ENCODE data around the gene PITPNC1. TPM values are rescaled to one million over a fixed set of nuclear protein-coding genes. Genes with fewer than 3 reads are reported as not detected.

PITPNC1 gene
- total RNA-seq, 2 experiments from 2014 or later: 40.8 to 42.3 TPM

DNA sequence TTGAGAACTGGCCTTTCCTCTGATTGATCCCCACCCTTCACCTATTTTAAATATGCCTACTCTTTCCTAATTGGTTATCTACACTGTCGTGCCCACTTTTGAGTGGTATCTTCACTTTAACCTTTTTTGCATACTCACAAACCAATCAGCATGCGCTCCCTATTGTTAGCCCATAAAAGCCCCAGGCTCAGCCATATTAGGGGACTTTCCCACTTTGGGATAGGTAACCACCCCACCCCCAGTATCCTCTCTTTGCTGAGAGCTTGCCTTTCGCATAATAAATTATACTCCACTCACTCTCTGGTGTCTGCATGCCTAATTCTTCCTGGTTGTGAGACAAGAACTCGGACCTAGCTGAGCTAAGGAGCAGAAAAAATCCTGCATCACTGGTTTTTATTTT lies 281.2 kb downstream of the PITPNC1 start:
- ChIA-PET POLR2A (interaction anchor here (0.6 kb wide), 1 partner anchor 11 kb away, joined by 3 read pairs; no protein-coding TSS in a partner anchor), CTCF (interaction anchor here (1.7 kb wide), 1 partner anchor 283 kb away, joined by 4 read pairs; no protein-coding TSS in a partner anchor)

- POLR2A ChIA-PET: no interaction called here
- CTCF ChIA-PET: interaction anchor here (1.3 to 1.7 kb wide), 2 partner anchors 8 to 283 kb away, joined by 3 to 4 read pairs; no protein-coding TSS in a partner anchor
Measured at GRCh38 chr17:67659028-67659427, 281.9 kb downstream of the PITPNC1 start.

DNA sequence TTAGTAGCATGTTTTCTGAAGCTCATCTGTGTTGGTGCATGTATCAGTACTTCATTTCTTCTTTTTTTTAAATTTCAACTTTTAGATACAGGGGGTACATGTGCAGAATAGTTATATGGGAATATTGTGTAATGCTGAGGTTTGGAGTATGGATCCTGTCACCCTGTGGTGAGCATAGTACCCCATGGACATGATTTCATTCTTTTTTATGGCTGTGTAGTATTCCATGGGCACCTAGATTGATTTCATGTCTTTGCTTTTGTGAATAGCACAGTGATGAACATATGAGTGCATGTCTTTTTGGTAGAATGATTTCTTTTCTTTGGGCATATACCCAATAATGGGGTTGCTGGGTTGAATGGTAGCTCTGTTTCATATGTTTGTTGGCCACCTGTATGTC lies 285.6 kb downstream of the PITPNC1 start:
- POLR2A ChIA-PET: no interaction called here
- CTCF ChIA-PET: interaction anchor here (0.9 kb wide), 1 partner anchor 284 kb away, joined by 3 read pairs; no protein-coding TSS in a partner anchor

GRCh38 chr17:67663457-67663856 lies 286.4 kb downstream of the PITPNC1 start:
- CTCF ChIA-PET: no interaction called here
- POLR2A ChIA-PET: no interaction called here

DNA sequence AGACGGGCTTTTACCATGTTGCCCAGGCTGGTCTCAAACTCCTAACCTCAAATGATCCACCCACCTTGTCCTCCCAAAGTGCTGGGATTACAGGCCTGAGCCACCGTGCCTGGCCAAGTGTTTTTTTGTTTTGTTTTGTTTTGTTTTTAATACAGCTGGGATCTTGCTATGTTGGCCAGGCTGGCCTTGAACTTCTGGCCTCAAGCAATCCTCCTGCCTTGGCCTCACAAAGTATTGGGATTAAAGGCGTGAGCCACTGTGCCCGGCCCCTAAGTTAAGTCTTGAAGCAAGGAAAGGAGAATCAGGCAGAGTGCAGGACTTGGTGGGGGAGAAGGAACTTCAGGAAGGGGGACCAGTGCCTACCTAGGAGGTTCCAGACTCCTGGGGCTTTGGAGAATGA lies 288.9 kb downstream of the PITPNC1 start:
- ChIA-PET POLR2A (no interaction called here), CTCF (interaction anchor here (0.5 kb wide), 1 partner anchor 301 kb away, joined by 3 read pairs; no protein-coding TSS in a partner anchor)

DNA sequence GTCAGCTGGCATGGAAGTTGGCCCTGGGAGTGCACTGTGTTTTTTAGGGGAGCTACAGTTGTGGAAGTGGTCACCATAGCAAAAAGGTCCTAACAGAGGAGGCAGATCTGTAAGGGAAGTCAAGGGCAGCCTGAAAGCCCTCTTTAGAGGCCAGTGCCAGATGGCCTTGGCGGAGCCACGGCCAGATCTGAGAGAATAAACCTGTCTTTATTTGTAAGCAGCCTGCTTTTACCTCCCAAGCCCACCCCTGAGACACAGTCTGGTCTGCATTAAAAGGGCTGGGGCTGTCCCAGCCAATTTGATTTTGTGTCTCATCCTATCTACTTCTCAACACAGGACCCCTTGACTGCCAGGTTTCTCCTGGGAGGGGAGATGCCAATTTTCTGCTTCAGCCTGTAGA lies 289.6 kb downstream of the PITPNC1 start:
- ChIA-PET CTCF (no interaction called here), POLR2A (no interaction called here)

GRCh38 chr17:67671493-67671892 lies 294.4 kb downstream of the PITPNC1 start:
- ChIA-PET CTCF (no interaction called here), POLR2A (no interaction called here)

GRCh38 chr17:67672592-67673335 lies 295.7 kb downstream of the PITPNC1 start:
- ChIA-PET POLR2A (no interaction called here), CTCF (no interaction called here)

DNA sequence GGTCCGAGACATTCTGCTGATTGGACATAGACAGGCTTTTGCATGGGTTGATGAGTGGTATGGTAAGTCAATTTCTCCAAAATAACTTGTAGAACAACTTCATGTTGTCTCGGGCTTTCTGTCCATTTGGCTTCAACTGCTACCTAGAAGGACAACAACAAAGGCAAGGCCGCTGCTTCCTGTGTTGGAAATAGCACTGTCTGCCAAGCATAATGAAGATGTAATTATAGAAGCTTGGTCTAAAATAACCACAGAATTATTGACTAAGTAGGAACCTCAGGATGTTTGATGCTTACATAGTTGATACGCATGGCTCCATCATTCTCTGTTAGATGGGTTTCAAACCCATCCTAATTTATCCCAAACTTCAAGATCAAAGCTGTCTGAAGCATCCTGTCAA lies 298.4 kb downstream of the PITPNC1 start:
- POLR2A ChIA-PET: no interaction called here

DNA sequence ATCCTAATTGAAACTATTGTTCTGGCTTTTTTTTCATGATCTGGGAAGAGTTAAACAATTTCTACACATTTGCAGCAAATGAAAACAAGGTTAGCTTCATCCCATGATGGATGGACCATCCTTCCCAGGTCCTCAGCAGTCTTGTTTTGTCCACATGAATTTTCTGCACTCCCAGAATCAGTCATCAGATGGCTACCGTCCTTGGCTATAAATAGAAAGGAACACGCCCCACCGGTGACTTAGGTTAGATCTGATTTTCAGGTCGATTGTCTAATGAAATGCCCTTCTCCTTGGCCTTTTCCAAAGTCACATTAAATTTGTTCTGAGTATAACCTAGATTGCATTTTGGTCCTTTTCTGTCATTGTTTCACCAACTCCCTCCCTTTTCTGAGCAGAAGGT lies 299.2 kb downstream of the PITPNC1 start:
- ChIA-PET POLR2A (no interaction called here), CTCF (no interaction called here)

More for the DNA sequence above, 298.4 kb downstream of the PITPNC1 start:
- CTCF ChIA-PET: no interaction called here

DNA sequence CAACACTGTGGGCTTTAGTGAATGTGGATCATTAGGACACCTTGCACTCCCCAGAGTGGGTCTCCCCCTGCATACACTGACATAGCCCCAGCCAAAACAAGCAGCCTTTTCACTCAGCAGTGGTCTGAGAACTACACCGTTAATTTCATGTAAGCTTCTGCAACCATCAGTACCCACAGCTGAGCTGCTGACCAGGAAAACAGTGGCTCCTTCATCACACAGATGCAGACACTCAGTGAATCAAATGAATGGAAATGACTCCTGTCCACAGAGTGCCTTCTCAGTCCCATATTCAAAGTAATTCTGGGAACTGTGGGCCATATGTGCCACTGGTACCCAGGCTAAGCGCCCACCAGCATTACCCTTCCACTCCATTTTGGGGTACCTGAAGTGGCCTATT lies 301.3 kb downstream of the PITPNC1 start:
- ChIA-PET CTCF (interaction anchor here (1.6 kb wide), 1 partner anchor 300 kb away, joined by 4 read pairs; no protein-coding TSS in a partner anchor), POLR2A (no interaction called here)

DNA sequence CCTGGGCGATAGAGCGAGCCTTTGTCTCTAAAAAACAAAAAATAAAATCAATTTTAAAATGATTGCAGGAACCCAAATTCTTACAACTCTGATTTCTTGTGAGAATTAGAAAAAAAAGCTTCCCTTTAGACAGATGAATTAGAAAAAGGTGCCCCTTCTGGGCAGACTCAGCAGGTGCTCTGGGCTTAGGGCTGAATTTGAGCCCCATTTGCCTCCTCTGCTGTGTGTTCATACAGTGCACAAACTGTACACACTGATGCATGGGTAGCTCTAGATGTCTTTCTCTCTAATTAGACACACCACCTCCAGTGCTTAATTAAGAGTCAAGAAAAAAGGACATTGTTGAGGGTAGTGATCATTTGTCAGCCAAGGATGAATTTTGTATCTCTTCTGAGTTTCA lies 302.1 kb downstream of the PITPNC1 start:
- POLR2A ChIA-PET: no interaction called here
- CTCF ChIA-PET: interaction anchor here (0.6 to 1.6 kb wide), 2 partner anchors 301 to 306 kb away, joined by 3 to 4 read pairs; no protein-coding TSS in a partner anchor

GRCh38 chr17:67679721-67680120 lies 302.6 kb downstream of the PITPNC1 start:
- CTCF ChIA-PET: interaction anchor here (1.6 kb wide), 1 partner anchor 301 kb away, joined by 4 read pairs; no protein-coding TSS in a partner anchor
- POLR2A ChIA-PET: no interaction called here

DNA sequence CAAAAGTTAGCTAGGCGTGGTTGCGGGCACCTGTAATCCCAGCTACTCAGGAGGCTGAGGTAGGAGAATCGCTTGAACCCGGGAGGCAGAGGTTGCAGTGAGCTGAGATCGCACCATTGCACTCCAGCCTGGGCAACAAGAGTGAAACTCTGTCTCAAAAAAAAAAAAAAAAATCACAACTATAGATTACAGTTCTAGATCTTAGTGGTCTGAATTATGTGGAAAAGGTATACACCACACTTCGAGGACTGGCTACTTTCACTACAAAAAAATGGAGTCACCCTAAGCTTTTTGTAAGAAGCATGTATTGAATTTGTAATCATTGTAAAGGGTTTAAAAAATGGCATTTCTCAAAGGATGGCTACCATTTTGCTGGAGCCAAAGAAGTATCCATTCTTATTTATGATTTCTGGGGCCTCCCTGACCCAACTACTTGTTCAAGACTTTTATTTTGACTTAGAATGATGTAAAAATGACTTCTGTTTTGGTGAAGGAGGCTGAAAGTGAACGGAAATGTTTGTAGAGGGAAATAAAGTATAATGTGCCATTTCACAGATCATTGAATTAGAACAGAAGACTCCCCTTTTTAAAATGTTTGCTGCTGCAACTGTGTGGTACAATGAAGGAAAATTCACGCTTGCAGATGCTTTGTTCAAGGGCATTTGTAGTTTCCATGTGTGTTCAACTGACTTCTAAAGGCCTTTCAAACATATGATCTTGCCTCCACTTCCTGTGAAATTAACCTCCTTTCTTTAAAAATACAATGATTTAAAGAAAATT lies 303.6 kb downstream of the PITPNC1 start:
- POLR2A ChIA-PET: no interaction called here
- CTCF ChIA-PET: interaction anchor here (0.5 to 0.6 kb wide), 2 partner anchors 21 to 177 kb away, joined by 3 to 5 read pairs; no protein-coding TSS in a partner anchor

DNA sequence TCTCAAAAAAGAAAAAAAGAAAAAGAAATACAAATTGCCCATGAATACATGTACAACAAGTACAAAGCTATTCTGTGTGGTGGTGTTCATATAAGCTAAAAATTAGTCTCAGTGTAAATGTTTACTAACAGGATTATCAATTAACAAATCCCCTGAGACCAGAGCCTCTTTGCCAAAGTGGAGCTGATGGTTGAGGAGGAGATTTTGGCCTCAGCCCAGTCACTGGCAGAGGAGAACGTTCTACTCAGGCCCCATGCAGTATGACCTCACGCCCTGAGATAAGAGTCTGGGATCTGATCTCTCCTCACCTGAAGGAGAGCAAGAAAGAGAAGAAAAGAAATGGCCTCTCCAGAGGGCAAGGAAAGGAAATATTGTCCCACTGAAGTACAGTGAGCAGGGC lies 305.1 kb downstream of the PITPNC1 start:
- ChIA-PET CTCF (interaction anchor here (1.5 kb wide), 1 partner anchor 17 kb away, joined by 3 read pairs; no protein-coding TSS in a partner anchor), POLR2A (no interaction called here)

GRCh38 chr17:67685351-67685750 lies 308.3 kb downstream of the PITPNC1 start:
- CTCF ChIA-PET: no interaction called here

GRCh38 chr17:67686241-67686640 lies 309.2 kb downstream of the PITPNC1 start:
- ChIA-PET POLR2A (interaction anchor here (0.5 kb wide), 1 partner anchor 128 kb away, joined by 3 read pairs; no protein-coding TSS in a partner anchor), CTCF (interaction anchor here (1.0 kb wide), 1 partner anchor 312 kb away, joined by 4 read pairs; no protein-coding TSS in a partner anchor)

More at GRCh38 chr17:67685351-67685750, 308.3 kb downstream of the PITPNC1 start:
- POLR2A ChIA-PET: no interaction called here

DNA sequence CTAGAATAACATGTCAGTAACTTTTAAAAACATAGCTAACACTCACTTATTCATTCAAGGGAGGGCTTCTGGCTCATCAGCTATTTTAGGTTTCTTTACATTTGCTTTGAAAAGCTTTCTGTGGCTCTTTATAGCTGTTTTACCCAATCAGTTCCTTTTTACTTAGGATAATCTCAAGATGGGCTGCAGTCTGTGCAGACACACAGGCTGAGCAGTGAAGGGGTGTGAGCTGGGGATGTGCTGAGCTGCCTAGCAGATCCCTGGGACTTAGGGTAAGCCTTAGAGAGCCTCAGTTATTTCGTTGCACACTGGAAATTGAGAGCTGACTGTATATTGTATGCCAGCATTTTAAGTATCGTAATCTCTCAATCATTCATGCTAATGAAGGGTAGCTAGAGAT lies 310.4 kb downstream of the PITPNC1 start:
- ChIA-PET POLR2A (no interaction called here), CTCF (interaction anchor here (1.1 to 1.8 kb wide), 3 partner anchors 212 to 312 kb away, joined by 3 to 4 read pairs (median 3); no protein-coding TSS in a partner anchor)

DNA sequence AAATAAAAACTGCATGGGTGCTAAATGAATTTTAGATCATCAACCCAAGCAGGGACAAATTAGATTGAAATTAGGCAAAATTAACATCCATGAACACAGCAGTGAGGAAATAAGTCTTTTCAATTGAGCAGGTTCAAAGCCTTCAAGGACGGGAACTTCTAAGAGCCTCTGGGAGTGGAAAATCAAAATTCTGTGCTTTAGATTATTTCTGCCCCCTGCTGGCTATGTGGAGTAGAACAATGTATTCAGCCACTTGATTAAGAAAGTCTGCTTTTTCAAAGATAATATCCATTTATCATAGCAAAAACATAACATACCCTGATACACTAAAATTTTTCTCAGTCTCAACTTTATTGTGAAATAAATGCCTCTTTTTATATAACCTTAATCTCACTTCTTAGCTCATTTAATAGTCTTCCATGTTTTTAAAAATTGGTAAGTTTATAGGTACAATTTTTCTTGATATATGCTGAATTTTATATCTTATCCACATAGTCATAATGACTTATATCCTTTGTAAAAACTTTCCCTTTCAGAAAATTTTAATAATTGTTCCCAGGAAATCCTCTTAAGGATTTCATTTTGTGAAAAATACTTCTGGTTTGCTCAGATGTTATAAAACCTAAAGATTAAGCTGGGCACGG lies 312.6 kb downstream of the PITPNC1 start:
- POLR2A ChIA-PET: no interaction called here
- CTCF ChIA-PET: interaction anchor here (1.0 to 1.2 kb wide), 2 partner anchors 203 to 314 kb away, joined by 3 to 9 read pairs; no protein-coding TSS in a partner anchor

DNA sequence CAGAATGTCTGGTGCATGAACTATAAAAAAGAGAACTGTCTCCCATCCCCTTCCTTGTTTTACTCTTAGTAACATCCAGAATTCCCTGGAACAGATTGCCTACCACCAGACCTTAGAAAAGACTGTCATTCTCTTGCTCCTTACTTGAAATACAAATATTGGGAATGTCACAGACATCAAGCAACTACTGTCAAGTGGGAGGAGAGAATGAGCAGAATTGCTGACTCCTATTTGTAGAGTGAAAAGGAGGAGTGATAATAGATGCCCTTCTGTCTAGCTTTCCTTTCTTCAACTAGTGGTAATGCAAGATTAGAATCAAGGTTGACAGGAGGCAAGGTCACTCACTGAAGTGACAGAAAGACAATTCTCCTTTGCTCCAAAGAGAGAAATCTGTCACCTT lies 316.7 kb downstream of the PITPNC1 start:
- POLR2A ChIA-PET: no interaction called here
- CTCF ChIA-PET: interaction anchor here (1.6 kb wide), 1 partner anchor 319 kb away, joined by 6 read pairs; no protein-coding TSS in a partner anchor

All from activated CD8-positive, alpha-beta memory T cell treated with anti-CD3 and anti-CD28 coated beads for 36 hours (primary cell).